ENCODE measurements around the gene FUBP1. TPM values are rescaled to one million over a fixed set of nuclear protein-coding genes. Genes with fewer than 3 reads are reported as not detected.
"Not testable (repeated sequence)": the region's sequence is repeated elsewhere in the genome, so short reads cannot be mapped to it uniquely, and the experiment has no call there.

FUBP1 gene
- total RNA-seq, 2 experiments from 2014 or later = 235 to 239 TPM

DNA sequence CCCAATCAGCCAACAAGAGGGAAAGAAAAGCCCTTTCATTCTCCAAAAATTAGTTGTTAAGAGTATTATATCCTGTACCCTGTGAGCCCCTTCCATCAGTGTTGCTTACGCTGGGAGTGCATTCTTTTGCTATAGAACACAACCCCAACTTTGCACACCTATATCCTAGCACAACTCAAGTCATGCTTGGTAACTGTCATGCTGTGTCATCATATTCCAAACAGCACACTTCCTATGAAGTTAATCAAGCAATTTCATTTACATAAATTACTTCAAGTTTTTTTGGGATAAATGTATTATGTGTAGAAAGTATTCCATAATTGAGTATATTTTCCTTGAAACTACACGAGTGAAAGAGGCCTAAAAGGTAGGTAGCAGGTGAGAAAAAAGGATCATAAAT is 20.0 kb downstream of the FUBP1 start:
- CTCF ChIA-PET = no interaction called here
- POLR2A ChIA-PET = no interaction called here

DNA sequence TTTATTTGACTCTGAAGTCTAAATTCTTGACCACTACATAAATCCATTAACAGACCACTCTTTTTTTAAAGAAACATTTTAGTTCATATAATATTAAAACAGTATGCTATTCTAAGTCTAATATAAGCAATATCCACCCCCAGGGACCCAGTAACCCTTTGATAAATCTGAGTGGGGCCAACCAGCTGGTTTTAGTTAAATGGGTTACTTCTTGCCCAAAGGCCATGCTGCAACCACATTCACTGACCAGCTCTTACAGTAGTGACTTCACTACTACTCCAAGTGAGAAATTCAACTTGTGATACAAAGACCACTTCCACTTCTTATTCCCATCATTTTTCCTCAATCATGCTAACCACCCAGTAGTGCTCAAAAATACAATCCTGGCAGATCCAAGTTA is 20.5 kb downstream of the FUBP1 start:
- ChIA-PET CTCF (no interaction called here), POLR2A (no interaction called here)

DNA sequence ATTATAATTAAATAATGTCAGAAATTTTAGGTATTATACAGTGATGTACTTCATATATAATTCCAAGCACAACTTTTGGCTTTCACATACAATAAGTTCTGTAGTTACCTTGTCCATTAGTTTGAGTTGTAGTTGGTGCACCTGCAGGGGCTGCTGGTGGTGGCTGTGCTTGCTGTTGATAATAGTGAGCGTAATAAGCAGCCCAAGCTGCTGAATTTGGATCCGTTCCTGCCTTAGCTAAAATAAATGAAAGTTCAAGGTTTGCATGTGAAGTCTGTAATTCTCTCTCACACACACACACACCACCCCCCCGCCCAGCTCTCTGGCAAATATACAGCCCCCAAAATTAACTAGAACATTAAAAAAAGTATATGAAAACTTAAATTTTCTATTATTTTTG is 22.4 kb downstream of the FUBP1 start:
- ChIA-PET CTCF (interaction anchor here (0.6 to 1.2 kb wide), 2 partner anchors 14 to 137 kb away, joined by 3 read pairs; no protein-coding TSS in a partner anchor), POLR2A (no interaction called here)

DNA sequence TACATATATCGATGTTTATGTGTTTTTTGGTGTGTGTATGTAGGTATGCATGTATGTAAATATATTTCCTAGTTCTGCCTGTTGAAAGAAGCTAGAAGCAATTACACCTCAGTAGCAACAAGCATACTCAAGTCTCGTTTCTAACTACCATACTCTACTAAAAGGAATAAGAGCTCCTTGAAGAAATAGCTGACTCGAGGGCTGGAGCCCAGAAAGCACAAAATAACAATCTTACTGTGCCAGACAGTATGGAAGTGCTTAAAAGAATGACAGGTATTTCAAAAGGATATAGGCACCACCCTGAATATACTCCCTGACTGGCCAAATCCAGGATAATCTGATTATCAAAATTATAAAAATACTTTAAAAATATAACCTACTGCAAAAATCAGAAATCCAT is 23.2 kb downstream of the FUBP1 start:
- ChIA-PET POLR2A (no interaction called here), CTCF (interaction anchor here (0.6 to 1.2 kb wide), 2 partner anchors 13 to 138 kb away, joined by 3 read pairs; no protein-coding TSS in a partner anchor)

DNA sequence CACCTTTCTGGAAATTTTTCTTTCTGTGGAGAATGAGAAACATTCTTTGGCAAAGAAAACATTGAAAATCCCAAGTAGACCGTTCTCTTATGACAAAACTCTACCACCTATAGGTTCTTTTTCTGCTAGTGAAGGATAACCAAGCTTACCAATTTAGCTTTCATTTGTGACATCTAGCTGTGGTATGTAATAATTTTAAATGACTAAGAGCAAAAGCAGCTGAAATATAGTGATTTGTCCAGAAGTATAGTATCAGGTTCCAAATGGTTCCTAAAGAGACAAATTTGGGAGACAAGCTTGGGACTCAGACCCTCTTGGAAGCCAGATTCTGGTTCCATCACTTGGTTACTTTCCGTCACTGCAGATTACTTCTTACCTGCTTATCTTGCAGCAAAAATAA is 24.4 kb downstream of the FUBP1 start:
- CTCF ChIA-PET = no interaction called here
- POLR2A ChIA-PET = no interaction called here

DNA sequence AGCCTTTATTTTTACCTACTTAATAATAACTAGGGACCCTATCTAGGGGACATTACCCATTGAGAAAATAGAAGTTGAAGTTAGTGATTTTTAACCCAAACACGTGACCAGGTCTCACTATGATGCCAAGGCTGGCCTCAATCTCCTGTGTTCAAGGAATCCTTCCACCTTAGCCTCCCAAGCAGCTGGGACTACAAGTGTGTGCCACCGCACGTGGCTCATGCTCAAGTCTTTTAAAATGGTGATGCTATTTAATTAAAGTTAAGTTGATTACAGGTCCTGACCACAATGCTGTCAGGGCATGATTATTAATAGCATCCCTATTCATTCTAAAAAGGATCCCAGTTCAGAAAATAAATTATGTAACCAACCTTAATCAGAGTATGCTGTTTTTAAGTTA is 25.0 kb downstream of the FUBP1 start:
- ChIA-PET CTCF (no interaction called here), POLR2A (no interaction called here)

DNA sequence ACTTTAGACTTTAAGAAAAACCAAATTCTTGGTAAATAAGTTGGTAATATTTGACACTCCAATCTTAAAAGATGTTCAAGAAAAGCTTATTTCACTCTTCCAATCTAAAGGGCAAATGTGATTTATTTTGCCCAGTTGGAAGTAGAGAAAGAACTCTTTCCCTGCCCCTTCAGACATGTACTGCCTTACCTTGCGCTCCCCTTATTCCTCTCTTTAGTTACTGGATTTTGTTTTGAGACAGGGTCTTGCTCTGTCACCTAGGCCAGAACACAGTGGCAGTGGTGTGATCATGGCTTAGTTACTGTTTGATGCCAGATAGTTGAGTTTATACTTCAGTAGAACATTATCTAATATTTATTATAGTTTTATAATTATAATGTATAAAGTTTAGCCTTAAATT is 27.5 kb downstream of the FUBP1 start:
- CTCF ChIA-PET = interaction anchor here (1.4 kb wide), 1 partner anchor 14 kb away, joined by 4 read pairs; no protein-coding TSS in a partner anchor
- POLR2A ChIA-PET = no interaction called here

DNA sequence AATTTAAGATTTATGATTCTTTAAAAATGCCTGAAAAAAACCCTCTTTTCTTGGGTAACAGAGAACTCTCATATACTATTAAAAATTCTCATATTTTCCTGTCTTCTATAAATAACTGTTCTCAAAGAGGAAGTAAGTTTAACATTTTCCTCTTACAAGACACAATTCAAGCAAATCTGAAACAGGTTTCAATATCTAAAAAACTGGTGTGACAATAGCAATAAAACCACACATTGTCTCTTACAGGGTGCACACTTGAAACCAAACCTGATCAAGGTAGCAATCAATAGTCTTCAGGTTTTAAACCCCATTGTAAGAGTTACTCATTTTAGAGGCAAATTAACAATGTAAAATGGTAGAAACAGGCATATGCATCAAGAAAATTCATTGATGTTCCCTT is 28.0 kb downstream of the FUBP1 start:
- CTCF ChIA-PET = no interaction called here

DNA sequence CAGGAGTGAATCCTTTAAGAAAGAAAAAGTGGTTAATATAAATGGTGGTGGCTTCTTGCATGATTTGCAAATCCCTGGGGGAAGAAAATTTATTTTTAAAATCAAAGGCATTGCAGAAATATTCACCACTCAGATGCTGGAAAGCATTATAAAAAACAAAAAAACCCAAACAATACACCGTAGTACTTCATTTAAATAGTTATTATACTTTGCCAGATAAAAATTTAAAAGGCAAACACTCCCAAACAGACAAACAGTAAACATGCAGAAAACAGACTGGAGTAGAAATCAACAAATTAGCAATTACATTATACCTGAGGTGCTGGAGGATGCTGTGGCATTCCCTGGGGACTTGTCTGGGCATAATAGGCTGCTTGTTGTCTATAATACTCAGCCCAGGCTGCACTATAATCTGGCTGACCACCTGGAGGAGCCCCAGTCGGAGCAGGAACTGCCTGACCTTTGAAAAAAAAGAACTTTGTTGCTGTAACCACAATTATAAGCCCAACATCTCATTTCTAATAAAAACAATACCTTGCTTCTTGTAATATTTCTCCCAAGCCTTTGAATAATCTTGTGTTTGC is 29.9 kb downstream of the FUBP1 start:
- ChIA-PET POLR2A (no interaction called here), CTCF (no interaction called here)

More for the DNA sequence above, 28.0 kb downstream of the FUBP1 start:
- POLR2A ChIA-PET = interaction anchor here (0.6 kb wide), 1 partner anchor 809 kb away, joined by 3 read pairs; no protein-coding TSS in a partner anchor

DNA sequence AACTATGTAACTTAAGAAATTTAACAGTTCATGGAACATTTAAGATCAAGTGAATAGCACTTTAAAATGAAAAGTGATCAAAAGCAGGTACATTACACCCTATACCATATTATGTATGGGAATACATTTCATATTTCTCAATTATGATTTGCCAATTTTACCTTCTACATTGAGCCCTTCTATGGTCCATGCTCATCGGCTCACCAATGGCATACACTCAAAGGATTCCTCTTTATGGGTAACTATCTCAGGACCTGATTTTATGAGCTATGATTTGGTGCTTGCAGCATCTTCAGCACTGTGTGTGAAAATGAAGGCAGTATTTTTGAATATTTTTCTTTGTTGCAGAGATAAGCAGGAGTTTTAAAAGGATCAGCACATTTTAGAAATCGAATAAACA is 33.5 kb downstream of the FUBP1 start:
- ChIA-PET CTCF (no interaction called here), POLR2A (no interaction called here)

DNA sequence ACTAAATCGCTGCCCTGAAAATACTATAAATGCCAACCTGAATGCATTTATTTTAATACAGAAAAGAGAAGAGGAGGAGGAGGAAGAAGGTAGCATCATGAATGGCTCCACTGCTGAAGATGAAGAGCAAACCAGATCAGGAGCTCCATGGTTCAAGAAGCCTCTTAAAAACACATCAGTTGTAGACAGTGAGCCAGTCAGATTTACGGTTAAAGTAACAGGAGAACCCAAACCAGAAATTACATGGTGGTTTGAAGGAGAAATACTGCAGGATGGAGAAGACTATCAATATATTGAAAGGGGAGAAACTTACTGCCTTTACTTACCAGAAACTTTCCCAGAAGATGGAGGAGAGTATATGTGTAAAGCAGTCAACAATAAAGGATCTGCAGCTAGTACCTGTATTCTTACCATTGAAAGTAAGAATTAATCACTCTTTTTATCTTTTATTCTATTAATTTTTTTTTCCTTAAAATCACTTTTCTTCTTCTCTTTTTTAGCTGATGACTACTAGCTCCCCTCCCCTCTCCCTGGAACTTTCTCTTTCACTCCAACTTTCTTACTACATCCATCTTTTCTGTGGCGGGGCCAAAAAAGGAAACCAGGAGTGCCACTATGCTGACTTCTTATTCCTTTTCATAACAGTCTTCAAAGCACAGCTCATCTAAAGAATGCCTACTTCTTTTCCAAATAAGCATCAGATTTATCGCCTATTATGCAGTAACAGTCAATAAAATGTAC is 36.3 kb downstream of the FUBP1 start:
- ChIA-PET CTCF (interaction anchor here (0.8 to 1.2 kb wide), 2 partner anchors 14 to 25 kb away, joined by 3 read pairs; no protein-coding TSS in a partner anchor), POLR2A (no interaction called here)

DNA sequence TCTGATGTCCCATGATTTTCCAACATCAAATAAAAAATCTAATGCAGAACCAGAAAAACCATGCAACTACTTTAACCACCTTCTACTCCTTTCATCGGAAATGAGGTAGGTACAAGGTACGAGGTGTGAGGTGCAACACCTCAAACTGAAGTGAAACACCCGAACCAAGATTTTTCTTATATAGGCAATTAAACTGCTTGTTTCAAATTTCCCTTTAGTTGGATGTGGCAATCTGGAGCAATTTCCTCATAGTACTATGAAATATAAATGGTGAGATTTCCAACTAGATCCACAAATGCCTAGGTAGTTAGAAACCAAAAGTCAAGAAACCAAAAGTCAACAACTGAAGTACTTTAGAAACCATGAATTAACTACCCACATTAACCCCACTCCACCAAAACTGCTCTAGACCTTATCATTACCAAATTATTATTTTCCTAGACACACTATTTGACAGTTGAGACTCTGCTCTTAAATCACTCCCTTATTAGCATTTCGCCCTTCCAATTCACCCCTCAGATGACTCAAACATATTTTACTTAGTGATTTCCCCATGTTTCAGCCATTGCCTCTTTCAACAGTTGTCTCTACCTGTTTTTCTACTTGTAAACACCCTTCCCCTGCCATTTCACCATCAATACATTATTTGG is 37.8 kb downstream of the FUBP1 start:
- POLR2A ChIA-PET = no interaction called here
- CTCF ChIA-PET = no interaction called here

DNA sequence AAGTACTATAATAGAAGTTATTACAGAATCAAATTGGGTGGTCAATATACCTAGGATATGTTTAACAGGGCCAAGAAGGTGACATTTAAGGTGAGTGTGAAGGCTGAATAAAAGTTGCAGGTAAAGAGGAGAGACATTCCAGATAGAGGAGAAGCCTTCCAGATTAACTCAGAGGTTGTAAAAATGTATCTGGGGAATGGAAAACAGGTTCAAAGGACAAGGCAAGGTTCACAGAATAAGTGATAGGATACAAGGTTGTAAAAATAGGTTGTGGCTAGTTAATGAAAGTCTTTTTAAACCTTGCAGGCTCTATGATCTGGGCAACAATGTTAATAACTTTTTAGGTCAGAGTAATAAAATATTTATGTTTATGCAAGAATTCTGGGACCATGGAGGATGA is 40.2 kb downstream of the FUBP1 start:
- ChIA-PET CTCF (no interaction called here), POLR2A (no interaction called here)

DNA sequence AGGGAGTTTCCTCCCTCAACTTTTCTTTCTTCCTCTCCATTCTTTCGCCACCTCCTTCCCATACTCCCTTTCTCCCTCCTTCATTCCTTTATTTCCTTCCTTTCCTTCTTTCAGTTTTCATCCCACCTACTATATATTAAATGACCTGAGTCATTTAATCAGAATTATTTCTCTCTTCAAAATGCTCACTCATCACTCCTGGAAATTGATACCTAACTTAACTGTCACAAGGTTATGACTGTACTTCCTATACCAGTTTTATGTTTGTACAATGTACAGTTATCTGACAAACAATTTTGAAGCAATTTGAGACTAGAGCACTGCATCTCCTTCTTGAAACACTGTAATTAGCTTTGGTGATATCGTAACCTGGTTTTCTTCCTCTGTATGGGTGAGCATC is 49.1 kb downstream of the FUBP1 start:
- CTCF ChIA-PET = no interaction called here
- POLR2A ChIA-PET = no interaction called here

DNA sequence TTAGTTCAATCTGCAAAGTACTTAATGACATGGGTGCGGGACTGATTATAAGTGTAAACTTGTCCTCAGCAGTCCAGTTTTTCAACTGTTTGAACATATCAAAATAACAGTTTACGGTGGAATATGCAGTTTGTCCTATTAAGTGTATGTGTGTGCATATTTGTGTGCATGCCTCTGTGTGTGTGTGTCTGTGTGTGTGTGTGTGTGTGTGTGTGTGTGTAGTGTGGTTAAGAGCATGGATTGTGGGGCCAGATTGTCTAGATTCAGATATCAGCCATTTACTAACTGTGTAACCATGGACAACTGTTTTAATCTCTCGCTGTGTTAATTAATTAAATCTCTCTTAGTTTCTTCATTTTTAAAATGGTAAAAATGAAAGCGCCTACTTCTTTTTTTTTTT is 51.5 kb downstream of the FUBP1 start:
- POLR2A ChIA-PET = no interaction called here
- CTCF ChIA-PET = no interaction called here

DNA sequence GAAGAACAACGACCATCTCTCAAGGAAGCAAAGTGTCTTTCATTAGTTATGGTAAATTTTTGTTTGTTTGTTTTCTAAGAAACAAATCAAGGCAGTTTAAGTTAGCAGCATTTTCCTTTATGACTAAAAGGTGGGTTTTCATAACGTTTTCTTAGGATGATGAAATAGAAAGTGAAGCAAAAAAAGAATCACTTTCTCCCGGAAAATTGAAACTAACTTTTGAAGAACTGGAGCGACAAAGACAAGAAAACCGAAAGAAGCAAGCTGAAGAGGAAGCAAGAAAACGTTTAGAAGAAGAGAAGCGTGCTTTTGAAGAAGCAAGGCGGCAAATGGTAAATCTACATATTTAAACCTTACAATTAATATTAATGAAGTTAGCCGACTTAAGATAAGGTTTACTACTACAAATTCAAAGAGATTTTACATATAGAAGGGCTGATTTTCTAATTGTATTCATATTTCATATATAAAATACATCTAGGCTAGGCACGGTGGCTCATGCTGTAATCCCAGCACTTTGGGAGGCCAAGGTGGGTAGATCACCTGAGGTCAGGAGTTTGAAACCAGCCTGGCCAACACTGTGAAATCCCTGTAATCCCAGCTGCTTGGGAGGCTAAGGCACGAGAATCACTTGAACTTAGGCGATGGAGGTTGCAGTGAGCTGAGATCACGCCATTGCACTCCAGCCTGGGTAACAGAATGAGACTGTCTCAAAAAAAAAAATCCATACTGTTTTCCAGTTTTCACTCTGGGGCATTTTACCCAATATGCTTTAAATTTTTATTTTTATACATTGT is 52.1 kb downstream of the FUBP1 start:
- POLR2A ChIA-PET = no interaction called here
- CTCF ChIA-PET = no interaction called here

DNA sequence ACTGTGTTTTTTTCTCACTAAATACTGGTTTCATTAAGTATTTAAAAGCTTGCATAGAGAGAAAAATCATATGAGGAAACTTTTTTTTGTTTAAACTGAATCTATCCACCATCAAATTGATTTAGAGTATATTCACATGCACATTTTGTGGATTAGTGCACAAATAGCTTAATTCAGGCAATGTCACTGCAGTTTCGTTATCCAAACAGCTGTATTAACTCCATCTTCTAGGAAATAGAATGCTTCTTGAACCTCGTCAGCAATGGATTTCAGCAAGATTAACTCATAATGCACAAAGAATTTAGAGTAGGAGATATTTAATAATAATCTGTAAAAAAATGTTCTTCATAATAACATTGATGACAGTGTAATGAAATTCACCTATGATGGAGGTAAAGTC is 52.9 kb downstream of the FUBP1 start:
- ChIA-PET CTCF (no interaction called here), POLR2A (no interaction called here)

DNA sequence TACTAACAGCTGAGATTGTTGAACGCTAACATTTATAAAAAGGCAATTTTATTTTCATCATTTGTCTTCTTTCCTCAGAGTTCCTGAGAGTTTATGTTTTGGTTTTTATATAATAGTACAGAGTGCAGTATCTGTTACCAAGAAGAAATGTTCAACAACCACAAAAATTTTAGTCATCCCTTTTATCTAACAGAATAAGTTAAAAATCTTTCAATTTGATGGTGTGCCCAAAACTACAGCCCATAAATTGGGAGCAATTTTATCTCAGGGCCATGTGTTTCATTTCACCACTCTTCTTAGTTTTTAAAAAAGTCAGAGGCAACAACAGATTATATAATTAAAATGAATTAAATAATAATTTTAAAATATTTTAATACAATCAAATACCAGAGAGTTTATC is 53.4 kb downstream of the FUBP1 start:
- POLR2A ChIA-PET = no interaction called here
- CTCF ChIA-PET = no interaction called here

DNA sequence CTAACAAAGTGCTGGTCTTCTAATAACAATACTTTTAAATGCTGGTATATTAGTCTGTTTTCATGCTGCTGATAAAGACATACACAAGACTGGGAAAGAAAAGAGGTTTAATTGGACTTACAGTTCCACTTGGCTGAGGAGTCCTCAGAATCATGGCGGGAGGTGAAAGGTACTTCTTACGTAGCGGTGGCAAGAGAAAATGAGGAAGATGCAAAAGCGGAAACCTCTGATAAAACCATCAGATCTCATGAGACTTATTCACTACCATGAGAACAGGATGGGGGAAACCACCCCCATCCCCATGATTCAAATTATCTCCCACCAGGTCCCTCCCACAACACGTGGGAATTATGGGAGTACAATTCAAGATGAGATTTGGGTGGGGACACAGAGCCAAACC is 60.0 kb downstream of the FUBP1 start:
- CTCF ChIA-PET, POLR2A ChIA-PET: not testable (repeated sequence)

DNA sequence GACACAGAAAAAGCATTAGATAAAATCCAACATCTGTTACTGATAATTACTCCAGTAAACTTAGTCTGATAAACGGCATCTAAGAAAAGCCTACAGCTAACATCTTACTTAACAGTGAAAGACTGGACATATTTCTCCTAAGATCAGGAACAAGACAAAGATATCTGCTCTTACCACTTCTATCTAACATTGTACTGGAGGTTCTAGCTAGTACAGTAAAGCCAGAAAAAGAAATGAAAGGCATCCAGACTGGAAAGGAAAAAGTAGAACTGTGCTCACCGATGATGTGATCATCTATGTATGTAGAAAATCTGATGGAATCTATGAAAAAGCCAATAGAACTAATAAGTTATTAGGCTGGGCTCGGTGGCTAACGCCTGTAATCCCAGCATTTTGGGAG is 68.8 kb downstream of the FUBP1 start:
- ChIA-PET POLR2A (no interaction called here), CTCF (no interaction called here)

DNA sequence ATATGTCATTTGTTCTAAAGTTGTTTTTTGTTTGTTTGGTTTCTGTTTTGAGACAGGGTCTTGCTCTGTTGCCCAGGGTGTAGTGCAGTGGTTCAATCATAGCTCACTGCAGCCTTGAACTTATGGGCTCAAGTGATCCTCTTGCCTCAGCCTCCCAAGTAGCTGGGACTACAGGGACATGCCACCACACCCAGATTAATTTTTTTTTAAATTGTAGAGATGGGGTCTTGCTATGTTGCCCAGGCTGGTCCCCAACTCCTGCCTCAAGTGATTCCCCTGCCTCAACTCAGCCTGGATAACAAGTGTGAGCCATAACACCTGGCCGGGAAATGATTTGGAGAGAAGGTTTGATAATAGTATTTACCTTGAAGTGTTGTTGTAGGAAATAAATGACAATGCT is 72.2 kb downstream of the FUBP1 start:
- ChIA-PET CTCF (interaction anchor here (0.6 kb wide), 1 partner anchor 102 kb away, joined by 3 read pairs; no protein-coding TSS in a partner anchor), POLR2A (no interaction called here)

All from activated CD8-positive, alpha-beta memory T cell treated with anti-CD3 and anti-CD28 coated beads for 36 hours (primary cell).